HG03108 (cell line): ENCODE measurements around the gene STAMBPL1.
"Not testable (repeated sequence)": the region's sequence is repeated elsewhere in the genome, so short reads cannot be mapped to it uniquely, and the experiment has no call there.

Source experiments
- ATAC-seq: cut with Tn5 transposase; IDR thresholded peaks from one replicate; pipeline ENCODE4 v1.9.1; 2021; ENCODE audit warnings: moderate library complexity; ENCODE audit not compliant: unreplicated experiment

STAMBPL1 gene

GRCh38 chr10:88879534-88880281 lies at the start of gene STAMBPL1:
Gene STAMBPL1, plus strand, starts transcription at chr10:88880245. Its CDS starts 21,464 bp downstream, at chr10:88901709.
- peak; percentile 40 for ATAC-seq

DNA sequence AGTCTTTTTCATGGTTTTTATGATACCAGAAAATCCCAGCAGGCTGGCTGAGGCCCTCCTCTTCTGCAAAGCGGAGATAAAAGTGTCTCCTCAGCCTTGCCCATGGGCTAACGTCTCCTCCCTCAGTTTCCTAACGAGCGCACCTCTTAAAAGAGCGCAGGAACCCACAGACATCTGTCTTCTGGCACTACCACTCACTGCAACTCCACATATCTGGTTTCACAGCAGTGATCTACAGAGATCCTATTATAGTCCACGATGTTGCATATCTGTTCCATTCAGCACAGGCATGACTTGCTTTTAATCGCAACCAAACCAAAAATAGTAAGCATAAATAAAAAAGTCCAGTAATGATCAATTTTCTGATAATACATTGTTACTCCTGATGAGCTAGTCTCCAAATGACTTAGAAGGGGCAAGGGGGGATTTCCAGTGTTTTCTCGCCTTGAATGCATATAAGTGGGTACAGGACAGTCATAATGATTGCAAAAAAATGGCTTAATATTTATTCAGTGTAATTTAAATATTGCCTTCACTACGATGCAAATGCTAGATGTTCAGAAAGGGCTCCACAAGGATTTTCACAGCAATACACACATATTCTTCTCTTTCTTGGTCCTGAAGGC lies 49.3 kb upstream of the STAMBPL1 start:
- ATAC-seq = no peak

DNA sequence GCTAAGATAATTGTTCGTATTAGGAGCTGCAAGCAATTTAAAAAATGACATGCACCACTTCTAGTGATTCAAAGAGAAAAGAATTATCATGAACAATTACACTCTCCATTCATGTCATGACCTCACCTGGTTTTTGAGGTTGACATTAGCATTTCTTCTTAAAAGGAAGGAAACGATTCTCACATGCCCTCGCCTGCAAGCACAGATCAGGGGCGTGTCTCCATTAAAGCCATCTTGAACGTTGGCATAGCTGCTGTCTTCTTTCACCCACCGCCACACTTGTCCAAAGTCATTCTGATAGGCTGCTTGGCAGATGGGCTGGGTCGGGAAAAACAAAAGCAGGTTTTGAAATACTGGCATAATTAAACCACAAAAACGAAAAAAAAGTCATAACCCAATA lies 48.3 kb upstream of the STAMBPL1 start:
- no peak for ATAC-seq

- no peak for ATAC-seq
Measured at GRCh38 chr10:88832376-88832775, 47.7 kb upstream of the STAMBPL1 start.

GRCh38 chr10:88833156-88833555 lies 46.9 kb upstream of the STAMBPL1 start:
- ATAC-seq = no peak

- no peak for ATAC-seq
Measured at GRCh38 chr10:88833723-88834122, 46.3 kb upstream of the STAMBPL1 start.

GRCh38 chr10:88835096-88835909 lies 44.7 kb upstream of the STAMBPL1 start:
- peak; percentile 65 for ATAC-seq

GRCh38 chr10:88835910-88836221 lies 44.2 kb upstream of the STAMBPL1 start:
- no peak for ATAC-seq

- not testable (repeated sequence) for ATAC-seq
Measured at GRCh38 chr10:88837632-88838031, 42.4 kb upstream of the STAMBPL1 start.

- ATAC-seq = no peak
Measured at GRCh38 chr10:88838766-88839350, 41.2 kb upstream of the STAMBPL1 start.

- no peak for ATAC-seq
Measured at GRCh38 chr10:88840104-88840503, 39.9 kb upstream of the STAMBPL1 start.

DNA sequence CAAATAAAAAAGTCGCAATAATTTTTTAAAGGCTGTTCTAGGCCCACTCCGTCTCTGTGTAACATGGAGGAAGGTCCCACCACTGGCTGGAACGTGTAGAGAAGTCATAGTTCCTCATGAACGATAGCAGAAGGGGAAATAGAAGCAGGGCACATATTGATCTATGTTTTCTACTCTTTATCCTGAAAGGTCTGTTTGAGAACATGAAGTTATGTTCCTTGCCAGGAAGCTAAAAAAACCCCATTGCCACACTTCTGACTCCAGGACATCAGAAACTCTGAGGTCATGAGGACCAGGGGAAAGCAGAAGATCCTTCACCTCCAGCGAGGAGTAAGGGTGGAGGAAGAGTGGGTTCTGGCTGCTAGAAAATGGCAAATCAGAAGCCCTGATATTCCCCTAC lies 39.2 kb upstream of the STAMBPL1 start:
- no peak for ATAC-seq

DNA sequence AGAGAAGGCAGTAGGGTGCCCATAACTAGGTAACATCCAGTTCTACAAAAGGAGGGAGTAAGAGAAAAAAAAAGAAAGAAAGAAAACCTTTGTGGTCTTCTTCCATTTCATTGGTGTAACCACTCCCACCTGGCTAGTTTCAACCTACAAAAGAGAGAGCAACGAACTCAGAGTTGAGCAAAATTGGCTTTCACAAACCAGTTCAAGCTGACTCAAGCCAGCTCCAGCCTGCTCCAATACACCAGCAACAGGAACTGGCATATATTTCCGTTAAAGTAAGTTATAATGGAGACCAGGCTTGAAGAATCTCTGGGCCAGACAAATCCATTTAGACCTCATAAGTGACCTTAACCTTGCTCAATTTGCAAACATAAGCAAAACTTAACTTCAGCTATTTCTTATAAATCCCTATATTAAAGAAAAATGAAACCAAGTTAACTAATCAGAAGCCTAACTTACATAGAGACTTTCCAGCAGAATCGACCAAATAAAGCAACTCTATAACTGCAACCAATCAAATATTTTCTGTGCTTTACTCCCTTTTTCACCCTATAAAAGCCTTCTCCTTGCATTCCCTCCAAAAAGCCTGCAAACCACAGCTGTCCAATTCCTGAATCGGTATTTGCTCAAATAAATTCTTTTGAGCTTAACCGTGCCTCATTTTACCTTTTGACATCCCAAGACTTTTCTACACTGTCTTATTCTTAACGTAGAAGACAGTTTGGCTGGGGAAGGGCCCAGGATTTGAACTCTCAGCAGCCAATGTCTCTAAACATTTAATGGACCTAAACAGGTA lies 38.5 kb upstream of the STAMBPL1 start:
- no peak for ATAC-seq

- ATAC-seq = no peak
Measured at GRCh38 chr10:88843171-88843570, 36.9 kb upstream of the STAMBPL1 start.

GRCh38 chr10:88848499-88848898 lies 31.5 kb upstream of the STAMBPL1 start:
- no peak for ATAC-seq

- ATAC-seq = no peak
Measured at GRCh38 chr10:88849234-88849633, 30.8 kb upstream of the STAMBPL1 start.

GRCh38 chr10:88850712-88851111 lies 29.3 kb upstream of the STAMBPL1 start:
- ATAC-seq = no peak

- ATAC-seq = no peak
Measured at GRCh38 chr10:88851706-88852105, 28.3 kb upstream of the STAMBPL1 start, which contains the start of gene ANKRD22. Gene ANKRD22, minus strand, starts transcription at chr10:88851844. Its CDS starts 237 bp downstream, at chr10:88851607.

DNA sequence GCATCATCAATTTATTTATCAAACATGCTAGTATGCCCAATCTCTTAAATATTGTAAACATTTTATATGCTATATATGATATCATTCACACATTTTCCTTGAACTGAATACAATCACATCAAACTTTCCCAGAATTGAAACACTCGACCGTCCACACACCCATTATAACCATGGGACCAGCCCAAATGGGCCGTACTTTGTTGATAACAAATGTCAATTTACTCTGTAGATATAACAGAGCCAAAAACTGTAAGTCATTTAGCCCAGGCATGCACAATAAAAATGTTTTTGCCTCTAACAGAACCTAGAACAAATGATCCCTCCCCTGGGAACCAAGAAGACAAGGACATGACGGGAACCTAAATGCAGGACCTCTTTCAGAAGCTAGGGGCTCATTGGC lies 27.7 kb upstream of the STAMBPL1 start:
- no peak for ATAC-seq

- no peak for ATAC-seq
Measured at GRCh38 chr10:88853155-88853881, 26.7 kb upstream of the STAMBPL1 start.
